Ascending aorta (tissue), 2 donors: ENCODE results near the gene SMIM14. TPM values are rescaled to one million over a fixed set of nuclear protein-coding genes. Genes with fewer than 3 reads are reported as not detected.
A peak's percentile ranks its signal among the peaks of the same experiment; 100 is the strongest.
"Not testable (repeated sequence)": the region's sequence is repeated elsewhere in the genome, so short reads cannot be mapped to it uniquely, and the experiment has no call there.

Source experiments
- DNase-seq, 2 donors: peaks; one replicate each; pipeline ENCODE4 v3.0.0-alpha.2; 2019; ENCODE audit warnings: low spot score in 2 of 2
- H3K27ac ChIP-seq, 2 donors: fragments of 200-600 bp; sonication (generic); one replicate each; pipeline ENCODE4 v1.5.1; 2016 to 2017; ENCODE audit warnings: mild to moderate bottlenecking in 1 of 2
- H3K27me3 ChIP-seq: fragments of 200-600 bp; sonication (generic); one replicate; pipeline ENCODE4 v1.5.1; 2017
- H3K36me3 ChIP-seq, 2 donors: fragments of 200-600 bp; sonication (generic); one replicate each; pipeline ENCODE4 v1.5.1; 2016
- H3K4me1 ChIP-seq, 2 donors: fragments of 200-600 bp; sonication (generic); one replicate each; pipeline ENCODE4 v1.5.1; 2016 to 2017; ENCODE audit warnings: mild to moderate bottlenecking in 1 of 2
- H3K4me3 ChIP-seq, 2 donors: fragments of 200-600 bp; sonication (generic); one replicate each; pipeline ENCODE4 v1.5.1; 2016 to 2017; ENCODE audit warnings: mild to moderate bottlenecking in 1 of 2
- H3K9me3 ChIP-seq, 2 donors: fragments of 200-600 bp; sonication (generic); one replicate each; pipeline ENCODE4 v1.5.1; 2016
- intact Hi-C: fragments of 100-400 bp; cut with DNase I; formaldehyde crosslinking; loops from one replicate; pipeline ENCODE4 v1.15.1; 2023
- total RNA-seq: library from RNA; depleted of rRNA; stranded (reverse); fragments of >200 nt; gene quantifications from one replicate; pipeline ENCODE4 v1.1.0, GENCODE V29; 2016
- TF ChIP-seq, protein P1 (sequence below), 3 experiments: fragments of 200-600 bp in 2 of 3; fragments of 450-650 bp in 1 of 3; sonication (generic) in 2 of 3; IDR thresholded peaks; one replicate each; pipeline ENCODE4 v1.5.1; 2016 to 2019; ENCODE audit warnings: antibody characterized with exemption in 3 of 3, mild to moderate bottlenecking in 1 of 3, moderate library complexity in 1 of 3

The SMIM14 gene
- total RNA-seq, 1 donor from 2014 or later: 48.2 TPM

DNA sequence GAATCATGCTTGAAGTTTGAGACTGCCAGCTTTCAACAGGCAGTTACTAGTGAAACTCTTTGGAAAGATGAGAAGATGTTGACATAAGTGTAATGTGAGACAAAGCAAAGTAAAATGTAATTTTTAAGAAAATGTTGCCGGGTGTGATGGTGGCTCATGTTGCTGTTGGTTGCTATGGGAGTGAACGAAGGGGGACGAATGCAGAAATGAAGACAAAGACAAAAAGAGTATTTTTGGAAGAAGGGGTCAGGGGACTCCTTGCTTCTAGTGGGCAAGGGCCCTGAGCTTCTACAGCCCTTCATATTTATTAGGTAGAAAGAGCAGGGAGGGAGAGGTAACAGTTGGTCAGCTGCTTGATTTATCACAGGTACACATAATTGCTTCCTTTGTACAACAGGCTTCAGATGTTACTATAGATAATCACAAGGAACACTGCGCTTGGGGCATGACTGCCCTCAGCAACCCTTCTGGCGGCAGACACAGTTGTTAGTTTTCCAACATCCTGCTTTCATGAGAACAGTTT is 99.5 kb downstream of the SMIM14 start:
- intact Hi-C loops: no loop called here
- H3K27ac ChIP-seq: no peak overlapping the region
- no peaks in the 10 kb centered on the region for H3K9me3 ChIP-seq
- TF ChIP-seq, protein P1, sequence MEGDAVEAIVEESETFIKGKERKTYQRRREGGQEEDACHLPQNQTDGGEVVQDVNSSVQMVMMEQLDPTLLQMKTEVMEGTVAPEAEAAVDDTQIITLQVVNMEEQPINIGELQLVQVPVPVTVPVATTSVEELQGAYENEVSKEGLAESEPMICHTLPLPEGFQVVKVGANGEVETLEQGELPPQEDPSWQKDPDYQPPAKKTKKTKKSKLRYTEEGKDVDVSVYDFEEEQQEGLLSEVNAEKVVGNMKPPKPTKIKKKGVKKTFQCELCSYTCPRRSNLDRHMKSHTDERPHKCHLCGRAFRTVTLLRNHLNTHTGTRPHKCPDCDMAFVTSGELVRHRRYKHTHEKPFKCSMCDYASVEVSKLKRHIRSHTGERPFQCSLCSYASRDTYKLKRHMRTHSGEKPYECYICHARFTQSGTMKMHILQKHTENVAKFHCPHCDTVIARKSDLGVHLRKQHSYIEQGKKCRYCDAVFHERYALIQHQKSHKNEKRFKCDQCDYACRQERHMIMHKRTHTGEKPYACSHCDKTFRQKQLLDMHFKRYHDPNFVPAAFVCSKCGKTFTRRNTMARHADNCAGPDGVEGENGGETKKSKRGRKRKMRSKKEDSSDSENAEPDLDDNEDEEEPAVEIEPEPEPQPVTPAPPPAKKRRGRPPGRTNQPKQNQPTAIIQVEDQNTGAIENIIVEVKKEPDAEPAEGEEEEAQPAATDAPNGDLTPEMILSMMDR (IDR thresholded peaks at IDR 0.05): no peak
- no peaks in the 10 kb centered on the region for H3K27me3 ChIP-seq
- peaks cover under 1 to 12% of the 10 kb centered on the region in 2 donors for H3K36me3 ChIP-seq
- H3K4me1 ChIP-seq: no peaks in the 10 kb centered on the region
- H3K4me3 ChIP-seq: no peak overlapping the region
- no peak for DNase-seq

DNA sequence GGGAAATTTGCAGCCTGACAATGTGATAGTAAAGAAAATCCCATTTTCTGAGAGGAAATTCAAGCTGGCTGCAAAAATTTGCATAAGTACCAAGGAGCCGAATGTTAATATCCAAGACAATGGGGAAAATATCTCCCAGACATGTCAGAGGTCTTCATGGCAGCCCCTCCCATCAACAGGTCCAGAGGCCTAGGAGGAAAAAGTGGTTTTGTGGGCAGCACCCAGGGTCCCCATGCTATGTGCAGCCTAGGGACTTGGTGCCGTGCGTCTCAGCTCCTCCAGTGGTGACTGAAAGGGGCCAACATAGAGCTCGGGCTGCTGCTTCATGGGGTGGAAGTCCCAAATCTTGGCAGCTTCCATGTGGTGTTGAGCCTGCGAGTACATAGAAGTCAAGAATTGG is 105.1 kb downstream of the SMIM14 start:
- TF ChIP-seq, protein P1 (IDR thresholded peaks at IDR 0.05): no peak
- no peak overlapping the region for H3K4me3 ChIP-seq
- peaks cover 11 to 13% of the 10 kb centered on the region in 2 donors for H3K36me3 ChIP-seq
- H3K4me1 ChIP-seq: peaks cover 0 to 8% of the 10 kb centered on the region in 2 donors
- no peaks in the 10 kb centered on the region for H3K9me3 ChIP-seq
- intact Hi-C loops: no loop called here
- DNase-seq: no peak
- H3K27me3 ChIP-seq: no peaks in the 10 kb centered on the region
- H3K27ac ChIP-seq: no peak overlapping the region

DNA sequence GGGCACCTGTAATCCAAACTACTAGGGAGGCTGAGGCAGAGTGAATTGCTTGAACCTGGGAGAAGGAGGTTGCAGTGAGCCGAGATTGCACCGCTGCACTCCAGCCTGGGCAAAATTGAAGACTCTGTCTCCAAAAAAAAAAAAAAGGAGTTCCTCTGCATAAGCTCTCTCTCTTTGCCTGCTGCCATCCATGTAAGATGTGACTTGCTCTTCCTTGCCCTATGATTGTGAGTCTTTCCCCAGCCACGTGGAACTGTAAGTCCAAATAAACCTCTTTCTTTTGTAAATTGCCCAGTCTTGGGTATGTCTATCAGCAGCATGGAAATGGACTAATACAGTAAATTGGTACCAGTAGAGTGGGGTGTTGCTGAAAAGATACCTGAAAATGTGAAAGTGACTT is 106.4 kb downstream of the SMIM14 start:
- H3K4me3 ChIP-seq, DNase-seq, H3K4me1 ChIP-seq, intact Hi-C loops, H3K27me3 ChIP-seq, H3K27ac ChIP-seq, H3K9me3 ChIP-seq: not testable (repeated sequence)
- peaks cover 11 to 13% of the 10 kb centered on the region in 2 donors for H3K36me3 ChIP-seq

DNA sequence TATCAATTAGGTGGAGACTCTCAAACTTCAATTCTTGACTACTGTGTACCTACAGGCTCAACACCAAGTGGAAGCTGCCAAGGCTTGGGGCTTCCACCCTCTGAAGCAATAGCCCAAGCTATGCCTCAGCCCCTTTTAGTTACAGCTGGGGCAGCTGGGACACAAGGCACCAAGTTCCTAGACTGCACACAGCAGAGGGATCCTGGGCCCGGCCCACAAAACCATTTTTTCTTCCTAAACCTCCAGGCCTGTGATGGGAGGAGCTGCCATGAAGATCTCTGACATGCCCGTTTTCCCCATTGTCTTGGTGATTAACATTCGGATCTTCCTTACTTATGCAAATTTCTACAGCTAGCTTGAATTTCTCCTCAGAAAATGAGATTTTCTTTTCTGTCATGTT is 108.0 kb downstream of the SMIM14 start:
- peaks cover 11 to 13% of the 10 kb centered on the region in 2 donors for H3K36me3 ChIP-seq
- H3K27ac ChIP-seq: no peak overlapping the region
- H3K4me1 ChIP-seq: peaks cover 0 to 10% of the 10 kb centered on the region in 2 donors
- intact Hi-C loops: no loop called here
- TF ChIP-seq, protein P1 (IDR thresholded peaks at IDR 0.05): no peak
- H3K9me3 ChIP-seq: no peaks in the 10 kb centered on the region
- no peak overlapping the region for H3K4me3 ChIP-seq
- no peak for DNase-seq
- no peaks in the 10 kb centered on the region for H3K27me3 ChIP-seq

DNA sequence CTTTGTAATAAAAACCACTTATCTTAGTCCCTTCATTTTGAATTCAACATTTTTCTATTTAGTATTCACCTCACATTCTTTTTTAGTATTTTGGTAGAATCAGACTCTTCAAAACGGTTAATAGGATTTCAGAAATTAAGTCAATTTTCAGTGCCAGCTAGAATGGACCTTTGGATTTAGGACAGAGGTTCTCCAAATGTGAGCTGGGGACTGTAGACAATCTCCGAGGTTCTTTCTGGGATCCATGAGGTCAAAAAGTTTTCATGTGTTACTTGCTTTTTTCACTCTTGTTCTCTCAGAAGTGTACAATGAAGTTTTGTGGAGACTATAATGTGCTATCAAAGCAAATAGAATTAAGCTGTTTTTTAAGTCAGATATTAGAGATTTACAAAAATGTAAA is 109.1 kb downstream of the SMIM14 start:
- TF ChIP-seq, protein P1 (IDR thresholded peaks at IDR 0.05): no peak
- DNase-seq: no peak
- Histone ChIP-seq H3K27ac (no peak overlapping the region), H3K9me3 (no peaks in the 10 kb centered on the region), H3K4me1 (peaks cover 0 to 10% of the 10 kb centered on the region in 2 donors), H3K4me3 (no peak overlapping the region), H3K27me3 (no peaks in the 10 kb centered on the region), H3K36me3 (peaks cover 11 to 13% of the 10 kb centered on the region in 2 donors)
- intact Hi-C loops: loop anchor here (2.0 to 5.0 kb wide), 2 partner anchors 85 to 528 kb away; partner anchors contain the start of gene N4BP2

DNA sequence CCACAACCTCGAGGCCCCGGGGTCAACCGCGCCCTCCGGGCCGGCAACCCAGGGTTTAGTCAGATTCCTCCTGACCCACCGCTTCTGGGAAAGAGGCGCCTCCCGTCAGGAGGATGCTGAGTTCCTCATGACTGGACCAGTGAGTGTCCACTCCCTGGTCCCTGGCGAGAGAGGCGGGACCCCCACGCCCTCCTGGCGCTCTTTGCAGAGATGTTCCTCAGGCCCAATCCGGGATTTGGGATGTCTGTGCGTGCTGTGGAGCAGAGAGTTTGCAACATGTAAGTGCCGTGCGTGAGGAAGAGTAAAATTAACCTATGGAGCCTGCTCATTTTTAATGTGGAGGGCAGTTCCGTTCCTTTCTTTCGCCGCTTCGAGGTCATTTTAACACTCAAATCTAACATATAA is 110.6 kb downstream of the SMIM14 start:
- Histone ChIP-seq H3K4me1 (peaks cover 0 to 12% of the 10 kb centered on the region in 2 donors), H3K27me3 (no peaks in the 10 kb centered on the region), H3K36me3 (peaks cover 5 to 7% of the 10 kb centered on the region in 2 donors), H3K4me3 (peak overlapping the region; percentile 56 to 100), H3K9me3 (no peaks in the 10 kb centered on the region), H3K27ac (peak overlapping the region; percentile 96 to 98)
- TF ChIP-seq, protein P1 (IDR thresholded peaks at IDR 0.05): no peak
- intact Hi-C loops: loop anchor here (2.0 to 5.0 kb wide), 2 partner anchors 87 to 529 kb away; partner anchors contain the start of gene N4BP2
- peak; percentile 48 to 92 for DNase-seq
